ENCODE measurements around the gene AFF1. TPM values are rescaled to one million over a fixed set of nuclear protein-coding genes. Genes with fewer than 3 reads are reported as not detected.

The AFF1 gene
- total and polyA plus RNA-seq, 2 of the 4 experiments (the other 2 are of a cell fraction), result 7.0 to 9.6 TPM

- ChIA-PET CTCF (interaction anchor here (1.2 kb wide), 1 partner anchor 38 kb away, joined by 5 read pairs; no protein-coding TSS in a partner anchor), POLR2A (ENCODE audit: unreplicated experiment) (interaction anchor here (0.6 kb wide), 1 partner anchor 1781 kb away, joined by 4 read pairs; no protein-coding TSS in a partner anchor)
- peak overlapping the region; percentile 4 for H4K91ac ChIP-seq (ENCODE audit: insufficient read depth, low read depth, low read length)
- intact Hi-C loops (cut with micrococcal nuclease), result no loop called here
- dilution Hi-C loops (cut with HindIII; ENCODE audit: low sequenced_read_pairs, unreplicated experiment), result no loop called here
- no peak overlapping the region for H4K5ac ChIP-seq (ENCODE audit: low read depth, low read length)
- no CpG with 5 or more reads among the region's 4 CpGs for WGBS, 2 experiments (ENCODE audit: extremely low coverage in 2 of 2, insufficient read length in 1 of 2)
- ATAC-seq (ENCODE audit: low read depth) (no peak), DNase-seq (no peak)
- H2BK5ac ChIP-seq (ENCODE audit: low read depth, low read length, poor library complexity, severe bottlenecking), result peak overlapping the region; percentile 66
- peak overlapping the region; percentile 12; the same call in 1 of the 3 replicates for H2BK15ac ChIP-seq (ENCODE audit: low read depth, low read length)
- peaks cover 12% of the 10 kb centered on the region for H3K9me1 ChIP-seq (ENCODE audit: insufficient read depth, low read length)
- H3K18ac ChIP-seq (ENCODE audit: low read depth, low read length), result peak overlapping the region; percentile 2; the same call in 1 of the 2 replicates
- no peak overlapping the region for H2AK9ac ChIP-seq (replicated peaks; ENCODE audit: low read depth, low read length, poor library complexity)
- no peak overlapping the region for H3K9ac ChIP-seq (ENCODE audit: low read depth, low read length)
- no peak overlapping the region for H3K4me3 ChIP-seq (ENCODE audit: insufficient read depth, low read depth, low read length)
- no peaks in the 10 kb centered on the region for H3K36me3 ChIP-seq (ENCODE audit: control insufficient read depth, insufficient read depth, low read length)
- peaks cover 11% of the 10 kb centered on the region; the same call in 1 of the 2 replicates for H4K20me1 ChIP-seq (ENCODE audit: insufficient read depth, low read length)
- peak overlapping the region; percentile 48; the same call in 1 of the 2 replicates for H3K14ac ChIP-seq (replicated peaks; ENCODE audit: low read depth, low read length)
- H3K27ac ChIP-seq (ENCODE audit: insufficient read depth, low read length), result no peak overlapping the region
- H3K9me3 ChIP-seq (ENCODE audit: control insufficient read depth, insufficient read depth, low read length), result no peaks in the 10 kb centered on the region
- peak overlapping the region; percentile 48; the same call in 1 of the 2 replicates for H3K23ac ChIP-seq (ENCODE audit: low read depth, low read length)
- in situ Hi-C loops (cut with MboI; ENCODE audit: low sequenced_read_pairs), result loop anchor here (5.0 kb wide), 1 partner anchor 36 kb away; no protein-coding TSS in a partner anchor
- no peak overlapping the region for H3K4me2 ChIP-seq (ENCODE audit: low read depth, low read length)
- peak overlapping the region; percentile 19 for H2BK20ac ChIP-seq (ENCODE audit: low read depth, low read length)
- peak overlapping the region; percentile 38 for H2AK5ac ChIP-seq (ENCODE audit: low read depth, low read length)
- no peaks in the 10 kb centered on the region for H3K27me3 ChIP-seq (ENCODE audit: control insufficient read depth, insufficient read depth, low read length)
- H3K4me1 ChIP-seq (ENCODE audit: control insufficient read depth, insufficient read depth, low read length), result peaks cover 22% of the 10 kb centered on the region
- H3K4ac ChIP-seq (ENCODE audit: low read depth, low read length), result peak overlapping the region; percentile 38; the same call in 1 of the 2 replicates
- H3K56ac ChIP-seq (ENCODE audit: extremely low read depth, insufficient read depth, low read length), result no peak overlapping the region
- H3K79me1 ChIP-seq (ENCODE audit: low read depth in 1 of 2, low read length in 2 of 2), result peaks cover 8 to 40% of the 10 kb centered on the region in 2 experiments
- TF ChIP-seq POLR2A (IDR thresholded peaks at IDR 0.05; ENCODE audit: low read depth, low read length) (no peak), BHLHE40 (IDR thresholded peaks at IDR 0.05; ENCODE audit: low read depth, low read length) (no peak), MXI1 (IDR thresholded peaks at IDR 0.05; ENCODE audit: borderline replicate concordance, low read depth, low read length) (no peak), SMC3 (IDR thresholded peaks at IDR 0.05; ENCODE audit: low read depth, low read length) (no peak), MAZ (IDR thresholded peaks at IDR 0.05; ENCODE audit: borderline replicate concordance, low read depth, low read length) (no peak), CHD1 (IDR thresholded peaks at IDR 0.05; ENCODE audit: low read depth, low read length) (no peak), MAFK (IDR thresholded peaks at IDR 0.05; ENCODE audit: low read depth, low read length) (no peak), NFE2L2 (IDR thresholded peaks at IDR 0.05; ENCODE audit: low read depth, low read length) (no peak), RFX5 (IDR thresholded peaks at IDR 0.05; ENCODE audit: low read depth, low read length) (no peak)
- TF ChIP-seq, protein P1, sequence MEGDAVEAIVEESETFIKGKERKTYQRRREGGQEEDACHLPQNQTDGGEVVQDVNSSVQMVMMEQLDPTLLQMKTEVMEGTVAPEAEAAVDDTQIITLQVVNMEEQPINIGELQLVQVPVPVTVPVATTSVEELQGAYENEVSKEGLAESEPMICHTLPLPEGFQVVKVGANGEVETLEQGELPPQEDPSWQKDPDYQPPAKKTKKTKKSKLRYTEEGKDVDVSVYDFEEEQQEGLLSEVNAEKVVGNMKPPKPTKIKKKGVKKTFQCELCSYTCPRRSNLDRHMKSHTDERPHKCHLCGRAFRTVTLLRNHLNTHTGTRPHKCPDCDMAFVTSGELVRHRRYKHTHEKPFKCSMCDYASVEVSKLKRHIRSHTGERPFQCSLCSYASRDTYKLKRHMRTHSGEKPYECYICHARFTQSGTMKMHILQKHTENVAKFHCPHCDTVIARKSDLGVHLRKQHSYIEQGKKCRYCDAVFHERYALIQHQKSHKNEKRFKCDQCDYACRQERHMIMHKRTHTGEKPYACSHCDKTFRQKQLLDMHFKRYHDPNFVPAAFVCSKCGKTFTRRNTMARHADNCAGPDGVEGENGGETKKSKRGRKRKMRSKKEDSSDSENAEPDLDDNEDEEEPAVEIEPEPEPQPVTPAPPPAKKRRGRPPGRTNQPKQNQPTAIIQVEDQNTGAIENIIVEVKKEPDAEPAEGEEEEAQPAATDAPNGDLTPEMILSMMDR (conservative IDR thresholded peaks at IDR 0.05; ENCODE audit: low read depth, low read length), result no peak
- H2BK120ac ChIP-seq (ENCODE audit: low read depth, low read length), result peak overlapping the region; percentile 23; the same call in 1 of the 2 replicates
- peak overlapping the region in 1 of 2 experiments; percentile 3; a peak in 1 of 4 replicates for H4K8ac ChIP-seq (ENCODE audit: low read depth in 2 of 2, low read length in 2 of 2)
- no TSS peak for BruUV-seq (replicated peaks)
- H2AFZ ChIP-seq (replicated peaks; ENCODE audit: low read length, poor library complexity), result no peak overlapping the region
Observed at GRCh38 chr4:86961116-86961515, 26.3 kb downstream of the AFF1 start.

All from IMR-90 (cell line).